Testis (tissue), 5 donors: ENCODE data around the gene KIAA0586. TPM values are rescaled to one million over a fixed set of nuclear protein-coding genes. Genes with fewer than 3 reads are reported as not detected.

Experiments used
- DNase-seq: peaks from one replicate; pipeline ENCODE4 v3.0.0-alpha.2; 2019
- H3K27ac ChIP-seq, 2 donors: fragments of 200-600 bp; sonication (generic); one replicate each; pipeline ENCODE4 v1.5.1; 2019
- H3K27me3 ChIP-seq: fragments of 200-600 bp; sonication (generic); one replicate; pipeline ENCODE4 v1.5.1; 2019
- H3K36me3 ChIP-seq: fragments of 200-600 bp; sonication (generic); one replicate; pipeline ENCODE4 v1.5.1; 2017; ENCODE audit warnings: low read depth; ENCODE audit errors: missing control alignments
- H3K4me1 ChIP-seq: fragments of 200-600 bp; sonication (generic); one replicate; pipeline ENCODE4 v1.5.1; 2019
- H3K4me3 ChIP-seq, 2 donors: fragments of 200-600 bp; sonication (generic); one replicate each; pipeline ENCODE4 v1.5.1; 2017 to 2019
- H3K9me3 ChIP-seq: fragments of 200-600 bp; sonication (generic); one replicate; pipeline ENCODE4 v1.5.1; 2017
- POLR2A ChIP-seq: fragments of 450-650 bp; IDR thresholded peaks from one replicate; pipeline ENCODE4 v1.6.1; 2017; ENCODE audit warnings: antibody characterized with exemption, mild to moderate bottlenecking, moderate library complexity
- WGBS, 2 donors: methylation state at CpG; one replicate each; pipeline ENCODE4 v1.1.5; 2018; 5-methylcytosine and 5-hydroxymethylcytosine counted together
- intact Hi-C: fragments of 100-400 bp; cut with DNase I; formaldehyde crosslinking; loops from one replicate; pipeline ENCODE4 v1.15.1; 2023; ENCODE audit warnings: low total_unique reads
- long read RNA-seq, 2 donors: transcript quantifications; one replicate each; lab custom pipeline, GENCODE V29; 2026
- polyA plus RNA-seq: library from polyadenylated mRNA; stranded (reverse); fragments of 350-450 nt; fragmentation: Illumina TruSeq; extraction: RNeasy Lipid Tissue Mini Kit (QIAGEN cat#74804); gene quantifications from one replicate; pipeline ENCODE4 v1.2.3, GENCODE V29; 2014; ENCODE audit warnings: low read depth, low replicate concordance; ENCODE audit not compliant: insufficient read depth
- total RNA-seq, 2 donors: library from RNA; depleted of rRNA; stranded (reverse); fragments of >200 nt; gene quantifications; one replicate each; pipeline ENCODE4 v1.2.3, GENCODE V29; 2016
- TF ChIP-seq, protein P1 (sequence below), 3 experiments: fragments of 450-650 bp in 2 of 3; fragments of 200-600 bp in 1 of 3; sonication (generic) in 1 of 3; IDR thresholded peaks; one replicate each; pipeline ENCODE4 v1.5.1; 2016 to 2019; ENCODE audit warnings: antibody characterized with exemption in 3 of 3, mild to moderate bottlenecking in 2 of 3, moderate library complexity in 1 of 3

KIAA0586 gene
- total RNA-seq: 10 to 100 TPM; 46.2 to 62.0 TPM
- polyA plus RNA-seq: 38.7 TPM
- long read RNA-seq, donor 1: 0 reads
- long read RNA-seq, donor 2: 0 reads

DNA sequence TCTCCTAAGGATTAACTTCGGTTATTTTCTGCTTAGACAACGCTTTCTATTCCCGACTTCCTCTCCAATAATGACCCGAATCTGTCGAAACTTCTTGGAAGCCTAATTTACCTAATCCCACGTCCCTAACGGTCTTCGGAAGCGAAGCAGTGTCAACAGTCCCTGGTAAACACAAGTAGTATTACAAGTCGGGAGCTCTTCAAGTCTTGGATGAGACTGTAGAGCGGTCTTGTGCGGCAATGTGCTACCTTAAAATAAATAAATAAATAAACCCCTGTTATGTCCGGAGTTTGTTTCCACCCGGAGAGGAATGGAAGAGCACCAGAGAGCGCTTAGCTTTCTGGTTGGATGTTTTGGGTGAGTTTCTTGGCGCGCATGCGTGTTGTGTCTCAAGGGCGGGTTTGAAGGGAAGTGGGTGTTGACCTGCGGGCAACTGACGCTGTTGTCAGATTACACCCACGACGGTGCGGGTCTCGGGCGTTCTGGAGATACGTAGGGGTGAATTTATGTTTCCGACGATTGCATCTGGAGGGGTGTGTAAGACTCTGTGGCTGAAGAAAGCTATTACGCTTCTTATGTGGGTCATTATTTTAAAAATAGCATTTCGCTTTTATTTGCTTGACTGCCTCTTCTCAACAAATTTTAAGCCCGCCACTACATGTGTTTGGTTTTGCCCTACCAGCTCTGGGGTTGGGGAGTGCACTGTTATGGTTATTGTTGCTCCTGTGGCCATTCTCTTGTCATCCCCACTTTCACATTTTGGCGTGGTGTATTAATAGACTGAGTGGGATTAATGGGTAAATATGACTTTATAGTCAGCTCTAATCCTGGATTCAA lies at the start of gene KIAA0586, which contains the start of gene TIMM9:
Gene KIAA0586, plus strand, starts transcription at position 439 of the 837 bp plus-strand sequence. CDS start 546 bp downstream, outside the sequence.
Gene TIMM9, minus strand, starts transcription at position 251 of the 837 bp plus-strand sequence. CDS start 15,586 bp downstream, outside the sequence.
- no peak for TF ChIP-seq POLR2A
- TF ChIP-seq, protein P1, sequence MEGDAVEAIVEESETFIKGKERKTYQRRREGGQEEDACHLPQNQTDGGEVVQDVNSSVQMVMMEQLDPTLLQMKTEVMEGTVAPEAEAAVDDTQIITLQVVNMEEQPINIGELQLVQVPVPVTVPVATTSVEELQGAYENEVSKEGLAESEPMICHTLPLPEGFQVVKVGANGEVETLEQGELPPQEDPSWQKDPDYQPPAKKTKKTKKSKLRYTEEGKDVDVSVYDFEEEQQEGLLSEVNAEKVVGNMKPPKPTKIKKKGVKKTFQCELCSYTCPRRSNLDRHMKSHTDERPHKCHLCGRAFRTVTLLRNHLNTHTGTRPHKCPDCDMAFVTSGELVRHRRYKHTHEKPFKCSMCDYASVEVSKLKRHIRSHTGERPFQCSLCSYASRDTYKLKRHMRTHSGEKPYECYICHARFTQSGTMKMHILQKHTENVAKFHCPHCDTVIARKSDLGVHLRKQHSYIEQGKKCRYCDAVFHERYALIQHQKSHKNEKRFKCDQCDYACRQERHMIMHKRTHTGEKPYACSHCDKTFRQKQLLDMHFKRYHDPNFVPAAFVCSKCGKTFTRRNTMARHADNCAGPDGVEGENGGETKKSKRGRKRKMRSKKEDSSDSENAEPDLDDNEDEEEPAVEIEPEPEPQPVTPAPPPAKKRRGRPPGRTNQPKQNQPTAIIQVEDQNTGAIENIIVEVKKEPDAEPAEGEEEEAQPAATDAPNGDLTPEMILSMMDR (IDR thresholded peaks at IDR 0.05): peak in 2 of 3 experiments; percentile 10 to 17
- Histone ChIP-seq H3K27me3 (no peaks in the 10 kb centered on the region), H3K9me3 (no peaks in the 10 kb centered on the region), H3K36me3 (no peaks in the 10 kb centered on the region), H3K4me1 (peaks cover 9% of the 10 kb centered on the region), H3K27ac (peak within 1 kb of the TSS; percentile 87 to 97), H3K4me3 (peak within 1 kb of the TSS; percentile 80 to 93)
- peak; percentile 96 for DNase-seq
- intact Hi-C loops: no loop called here
- WGBS, 2 donors: 0% methylated on average over 33 of the region's 33 CpGs

DNA sequence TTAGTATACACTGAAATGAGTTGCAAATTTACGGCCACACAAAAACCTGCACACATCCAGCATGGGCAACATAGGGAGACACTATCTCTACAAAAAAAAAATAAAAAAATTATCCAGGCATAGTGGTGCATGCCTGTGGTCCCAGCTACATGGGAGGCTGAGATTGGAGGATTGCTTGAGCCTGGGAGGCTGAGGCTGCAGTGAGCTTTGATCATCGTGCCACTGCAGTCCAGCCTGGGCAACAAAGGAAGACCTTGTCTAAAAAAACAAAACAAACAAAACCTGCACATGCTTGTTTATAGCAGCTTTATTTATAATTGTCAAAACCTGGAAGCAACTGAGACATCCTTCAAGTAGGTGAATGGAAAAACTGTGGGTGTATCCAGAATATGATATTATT lies 36.7 kb upstream of the KIAA0586 start:
- no peak for DNase-seq
- 88 to 93% methylated on average over 2 of the region's 2 CpGs for WGBS, 2 donors
- H3K4me3 ChIP-seq: no peak overlapping the region
- no peaks in the 10 kb centered on the region for H3K36me3 ChIP-seq
- no peak overlapping the region for H3K27ac ChIP-seq
- H3K9me3 ChIP-seq: no peaks in the 10 kb centered on the region
- no peak for TF ChIP-seq POLR2A
- TF ChIP-seq, protein P1 (IDR thresholded peaks at IDR 0.05): no peak
- H3K27me3 ChIP-seq: no peaks in the 10 kb centered on the region
- intact Hi-C loops: no loop called here
- H3K4me1 ChIP-seq: peaks cover 4% of the 10 kb centered on the region

DNA sequence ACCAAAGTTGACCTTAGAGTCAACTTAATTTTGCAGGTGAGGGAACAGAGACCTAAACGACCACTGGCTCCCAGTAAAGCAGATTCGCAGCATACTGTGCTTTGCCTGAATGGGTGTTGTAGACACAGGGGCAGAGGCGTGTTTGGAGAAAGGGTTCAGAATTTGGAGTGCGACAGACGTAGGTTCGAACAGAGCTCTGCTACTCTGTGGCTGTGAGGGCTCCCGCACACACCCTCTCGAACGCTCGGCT lies 32.0 kb upstream of the KIAA0586 start:
- TF ChIP-seq POLR2A: no peak
- TF ChIP-seq, protein P1 (IDR thresholded peaks at IDR 0.05): no peak
- Histone ChIP-seq H3K36me3 (no peaks in the 10 kb centered on the region), H3K27ac (peak overlapping the region; percentile 77 to 83), H3K4me1 (peaks cover 9% of the 10 kb centered on the region), H3K27me3 (no peaks in the 10 kb centered on the region), H3K4me3 (peak overlapping the region; percentile 65 to 69), H3K9me3 (no peaks in the 10 kb centered on the region)
- intact Hi-C loops: no loop called here
- no peak for DNase-seq
- 19 to 38% methylated on average over 5 to 10 of the region's 10 CpGs for WGBS, 2 donors

DNA sequence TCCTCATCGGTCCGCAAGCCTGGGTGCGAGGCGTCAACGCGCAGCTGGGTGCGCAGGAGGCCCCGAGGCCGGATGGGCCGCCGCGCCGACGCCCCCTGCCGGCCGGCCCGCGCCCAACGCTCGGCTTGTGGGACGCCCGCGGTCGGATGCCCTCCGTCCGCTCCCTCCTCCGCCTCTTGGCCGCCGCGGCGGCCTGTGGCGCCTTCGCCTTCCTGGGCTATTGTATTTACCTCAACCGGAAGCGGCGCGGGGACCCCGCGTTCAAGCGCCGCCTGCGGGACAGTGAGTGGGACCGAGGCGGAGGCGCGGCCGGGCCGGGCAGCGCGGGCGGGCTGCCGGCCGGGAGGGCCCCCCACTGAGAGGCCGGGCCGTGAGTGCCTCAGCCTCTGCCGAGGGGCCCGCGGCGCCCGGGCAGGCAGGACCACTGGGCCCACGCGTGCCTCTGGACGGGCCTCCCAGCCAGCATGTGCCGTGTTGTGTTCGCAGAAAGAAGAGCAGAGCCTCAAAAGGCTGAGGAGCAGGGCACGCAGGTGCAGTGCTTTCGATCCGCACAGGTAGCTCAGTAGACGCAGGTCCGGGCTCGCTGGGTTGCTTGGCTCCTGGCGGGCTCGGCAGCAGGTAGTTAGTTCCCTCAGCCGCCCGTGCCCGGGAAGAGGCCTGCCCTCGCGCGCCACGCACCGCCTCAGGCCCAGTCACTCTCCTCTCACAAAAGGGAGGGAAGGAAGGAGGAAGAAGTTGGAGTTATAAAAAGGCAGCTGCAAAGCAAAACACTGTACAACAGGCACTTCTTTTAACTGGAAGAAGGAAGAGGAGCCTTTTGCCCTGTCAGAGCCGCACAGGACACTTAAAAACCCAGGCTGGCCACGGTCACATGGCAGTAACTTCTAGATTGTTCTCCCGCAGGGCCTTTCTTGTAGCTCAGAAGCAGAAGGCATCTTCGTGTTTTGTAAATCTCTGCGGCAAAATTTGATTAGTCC lies 31.4 kb upstream of the KIAA0586 start, which contains the start of gene TOMM20L:
Gene TOMM20L, plus strand, starts transcription at position 119 of the 977 bp plus-strand sequence. Its CDS starts 28 bp downstream, at position 147.
- H3K27me3 ChIP-seq: no peaks in the 10 kb centered on the region
- no peaks in the 10 kb centered on the region for H3K9me3 ChIP-seq
- peak; percentile 74 for DNase-seq
- peak within 1 kb of the TSS; percentile 65 to 69 for H3K4me3 ChIP-seq
- intact Hi-C loops: no loop called here
- peak within 1 kb of the TSS; percentile 77 to 83 for H3K27ac ChIP-seq
- H3K36me3 ChIP-seq: no peaks in the 10 kb centered on the region
- 8 to 25% methylated on average over 20 to 80 of the region's 86 CpGs for WGBS, 2 donors
- TF ChIP-seq, protein P1 (IDR thresholded peaks at IDR 0.05): peak; percentile 78 to 94 (median 89)
- TF ChIP-seq POLR2A: no peak
- H3K4me1 ChIP-seq: peaks cover 9% of the 10 kb centered on the region
